Embryonic facial prominence (tissue), 1 donor: ENCODE measurements around the gene CTSD.

Experiments used
- DNase-seq: peaks from one replicate; pipeline ENCODE4 v3.0.0-alpha.2; 2016; ENCODE audit errors: extremely low spot score

CTSD gene

DNA sequence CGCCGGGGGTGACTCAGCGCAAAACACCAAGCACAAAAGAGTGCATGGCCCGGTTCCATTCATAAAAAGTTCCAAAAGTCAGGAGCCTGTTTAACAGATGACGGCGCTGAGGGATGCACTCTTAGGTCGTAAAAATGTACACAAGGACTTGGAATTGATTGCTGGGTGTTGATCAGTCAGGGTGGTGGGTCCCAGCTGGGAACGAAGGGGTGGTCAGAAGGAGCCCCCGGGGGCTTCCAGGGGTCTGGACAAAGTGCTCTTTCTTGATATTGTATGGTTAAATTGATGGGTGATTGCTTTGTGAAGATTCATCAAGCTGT lies 34.1 kb downstream of the CTSD start:
- no peak for DNase-seq

DNA sequence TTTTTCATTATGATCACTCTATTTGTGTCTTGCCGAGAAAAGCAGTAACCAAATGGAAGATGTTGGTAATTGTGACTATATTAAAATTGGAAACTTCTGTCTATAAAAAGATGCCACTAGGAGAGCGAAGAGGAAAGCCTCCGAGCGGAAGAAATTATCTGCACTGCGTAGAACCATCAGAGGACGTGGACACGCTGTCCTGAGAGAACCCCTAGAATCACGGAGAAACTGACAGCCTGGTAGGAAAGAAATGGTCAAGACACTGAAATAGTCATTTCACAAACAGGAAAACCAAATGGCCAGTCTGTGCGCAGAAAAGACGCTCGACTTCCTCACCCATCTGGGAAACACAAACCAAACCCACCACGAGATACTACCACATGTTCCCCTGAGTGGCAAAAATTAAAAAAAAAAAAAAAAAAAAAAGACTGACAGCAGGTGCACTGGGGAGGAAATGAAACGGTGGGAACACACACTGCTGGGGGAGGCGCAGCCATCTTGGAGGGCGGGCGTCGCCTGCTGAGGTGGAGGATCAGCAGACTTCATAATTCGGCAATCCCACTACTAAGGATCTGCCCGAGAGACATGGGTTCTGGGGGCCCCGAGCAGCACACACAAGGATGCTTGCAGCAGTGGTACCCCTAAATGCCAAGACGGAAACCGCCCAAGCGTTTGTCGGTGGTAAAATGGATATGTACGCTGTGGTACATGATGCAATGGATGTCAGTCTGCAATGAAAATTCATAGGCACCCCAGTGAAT lies 34.6 kb downstream of the CTSD start:
- DNase-seq, result no peak

DNA sequence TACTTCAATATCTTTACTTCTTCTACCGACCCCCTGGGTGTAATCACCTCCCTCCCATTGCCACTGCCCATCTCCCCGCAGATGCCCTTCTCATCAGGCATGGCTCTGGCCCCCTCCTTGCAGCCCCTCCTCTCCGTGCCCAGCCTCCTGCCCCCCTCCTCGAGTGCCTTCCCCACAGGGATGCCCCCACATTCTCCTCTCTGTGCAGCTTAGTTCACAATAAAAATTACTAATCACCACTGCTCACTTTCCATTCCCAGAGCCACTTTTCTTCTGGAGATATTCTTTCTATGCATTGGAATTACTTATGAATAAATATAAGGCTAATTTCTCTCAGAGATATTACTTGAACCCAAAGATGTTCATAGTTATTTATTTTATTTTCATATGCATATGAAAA lies 35.4 kb downstream of the CTSD start:
- no peak for DNase-seq

DNA sequence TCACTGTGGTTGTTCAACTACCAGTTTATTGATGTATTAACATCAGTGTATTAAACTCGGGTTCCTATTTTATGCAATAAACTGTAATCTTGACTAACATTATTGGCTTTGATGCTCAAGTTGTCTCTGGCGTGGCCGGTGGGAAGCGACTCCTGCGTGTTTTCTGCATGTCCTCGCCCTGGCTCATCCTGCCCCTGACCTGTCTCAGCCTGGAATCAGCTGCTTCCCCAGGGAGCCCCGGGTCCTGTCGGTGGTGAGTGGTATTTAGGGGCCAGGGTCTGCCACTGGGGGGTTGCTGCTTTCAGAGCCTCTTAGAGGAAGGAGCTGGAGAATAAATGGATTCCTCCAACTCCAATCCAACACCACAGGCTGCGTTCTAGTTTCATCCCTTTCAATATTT lies 35.9 kb downstream of the CTSD start:
- no peak for DNase-seq

DNA sequence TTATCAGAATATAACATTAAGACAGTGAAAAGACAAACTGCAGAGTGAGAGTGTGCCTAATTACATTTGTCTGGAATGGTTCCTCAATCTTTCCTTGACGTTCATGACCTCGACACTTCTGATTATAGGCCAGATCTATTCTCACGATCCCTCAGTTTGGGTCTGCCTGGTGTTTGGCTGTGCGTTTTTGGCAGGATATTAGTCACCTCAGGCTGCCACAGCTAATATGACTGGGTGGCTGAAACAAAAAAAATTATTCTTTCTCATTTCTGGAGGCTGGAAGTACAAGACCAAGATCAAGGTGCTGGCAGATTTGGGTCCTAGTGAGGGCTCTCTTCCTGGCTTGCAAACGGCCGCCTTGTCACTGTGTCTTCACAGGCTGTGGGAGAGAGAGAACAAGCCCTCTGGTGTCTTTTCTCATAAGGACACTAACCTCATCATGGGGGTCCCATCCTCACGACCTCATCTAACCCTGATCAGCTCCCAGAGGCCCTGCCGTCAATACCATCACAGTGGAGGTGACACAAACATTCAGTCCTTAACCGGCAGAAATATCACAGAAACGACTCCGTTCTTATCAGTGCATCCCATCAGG lies 36.5 kb downstream of the CTSD start:
- no peak for DNase-seq

DNA sequence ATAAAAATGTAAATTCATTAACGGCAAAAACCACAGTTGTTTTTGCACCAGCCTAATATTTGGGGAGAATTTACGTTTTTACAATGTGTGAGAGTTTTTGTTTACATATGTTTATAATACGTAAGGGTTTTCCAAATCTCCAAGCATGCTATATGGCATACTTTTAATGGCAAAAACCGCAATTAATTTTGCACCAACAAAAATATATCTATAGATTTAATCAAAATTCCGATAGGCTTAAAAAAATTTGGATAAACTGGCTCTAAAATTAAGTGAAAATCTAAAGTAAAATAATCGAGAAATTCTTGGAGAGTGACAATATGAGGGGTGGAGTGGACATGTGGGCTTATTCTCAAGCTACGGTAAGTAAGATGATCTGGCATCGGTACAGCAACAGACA lies 43.9 kb downstream of the CTSD start:
- no peak for DNase-seq

DNA sequence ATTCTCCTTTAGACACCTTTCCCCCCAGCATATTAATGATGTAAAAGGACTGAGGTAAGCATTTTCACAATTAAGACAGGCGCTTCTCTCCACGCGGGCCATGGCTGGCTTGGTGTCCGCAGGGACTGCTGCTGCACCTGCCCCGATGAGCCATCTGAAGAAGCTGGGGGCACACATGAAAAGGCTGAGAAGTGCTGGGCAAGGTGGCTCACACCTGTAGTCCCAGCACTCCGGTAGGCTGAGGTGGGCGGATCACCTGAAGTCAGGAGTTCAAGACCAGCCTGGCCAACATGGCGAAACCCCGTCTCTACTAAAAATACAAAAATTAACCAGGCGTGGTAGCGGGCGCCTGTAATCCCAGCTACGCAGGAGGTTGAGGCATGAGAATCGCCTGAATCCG lies 45.4 kb downstream of the CTSD start:
- DNase-seq, result no peak

DNA sequence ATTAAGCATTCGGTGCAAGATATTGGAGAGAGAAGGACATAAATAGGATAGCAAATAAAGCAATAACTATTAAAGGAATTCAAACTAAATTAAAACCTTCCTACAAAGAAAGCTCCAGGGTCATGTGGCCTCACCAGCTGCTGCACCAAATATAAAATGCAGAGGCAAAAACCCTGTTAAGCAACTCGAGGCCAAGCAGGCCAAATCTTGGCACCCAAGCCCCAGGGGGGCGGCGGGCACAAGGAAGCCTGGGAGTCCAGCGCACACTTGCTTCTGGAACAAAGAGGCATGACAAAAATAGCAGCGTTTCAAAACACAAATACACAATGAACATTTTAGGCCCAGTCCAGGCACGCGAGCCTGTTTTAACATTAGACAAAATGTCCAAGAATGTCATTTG lies 46.0 kb downstream of the CTSD start:
- no peak for DNase-seq

DNA sequence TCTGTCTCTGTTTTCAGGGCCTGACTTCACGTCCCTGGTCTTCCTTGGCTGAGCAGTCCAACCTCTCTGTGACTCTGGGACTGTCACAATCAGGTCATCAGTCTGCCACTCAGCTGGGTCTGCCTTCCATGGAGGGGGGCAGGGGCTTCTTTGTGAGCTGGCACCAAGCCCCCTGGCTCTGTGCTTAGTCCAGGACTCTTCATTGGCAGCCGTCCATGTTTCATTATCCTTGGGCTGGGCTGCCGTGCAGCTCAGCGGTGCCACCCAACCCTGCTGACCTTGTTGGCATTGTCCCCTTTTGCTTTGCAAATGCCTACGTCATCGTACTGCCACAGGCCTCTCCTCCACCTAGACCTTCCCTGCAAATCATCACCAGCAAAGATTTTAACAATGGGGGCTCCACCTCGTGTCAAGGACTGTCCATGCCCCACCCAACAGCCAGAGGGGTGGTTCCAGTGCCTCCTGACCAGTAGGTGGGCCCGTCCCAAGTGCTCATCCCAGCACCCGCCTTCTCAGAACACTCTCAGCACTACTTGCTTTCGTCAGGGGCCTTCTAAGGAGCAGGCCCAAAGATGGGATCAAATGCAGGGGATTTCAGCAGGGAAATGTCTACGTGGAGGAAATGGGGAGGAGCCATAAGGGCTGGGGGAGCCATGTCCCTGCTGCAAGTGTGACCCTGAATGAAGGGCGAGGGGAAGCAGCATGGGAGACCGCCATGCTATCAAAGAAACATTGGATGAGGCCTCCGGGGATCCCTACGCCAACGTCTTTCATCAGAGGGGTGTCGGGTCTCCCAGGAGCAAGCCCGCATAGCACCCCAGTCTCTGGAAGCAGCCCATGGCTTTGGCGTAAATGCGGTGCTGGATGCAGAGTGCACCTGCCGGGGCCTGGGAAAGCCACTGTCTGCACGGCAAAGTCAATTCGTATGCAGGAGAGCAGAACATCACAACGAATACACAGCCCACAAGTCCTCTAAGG lies 48.5 kb downstream of the CTSD start:
- no peak for DNase-seq

DNA sequence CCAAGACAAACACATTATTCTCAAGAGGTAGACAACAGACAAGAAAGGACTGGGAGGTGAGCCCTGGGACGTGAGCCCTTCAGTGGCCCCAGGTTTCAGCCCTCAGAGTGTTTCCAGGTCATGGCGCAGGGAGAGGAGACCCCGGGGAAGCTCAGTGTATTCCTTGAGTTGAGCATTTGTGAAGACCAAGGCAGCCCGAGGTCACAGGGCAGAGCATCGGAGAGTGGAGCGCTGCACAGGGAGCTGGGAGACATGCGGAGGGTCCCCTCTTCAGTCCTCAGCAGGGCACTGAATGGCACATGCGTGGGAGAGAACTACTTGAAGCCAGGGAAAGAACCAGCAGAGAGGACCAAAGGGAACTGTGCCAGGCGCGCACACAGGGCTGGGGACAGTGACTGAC lies 55.0 kb downstream of the CTSD start:
- DNase-seq, result no peak

DNA sequence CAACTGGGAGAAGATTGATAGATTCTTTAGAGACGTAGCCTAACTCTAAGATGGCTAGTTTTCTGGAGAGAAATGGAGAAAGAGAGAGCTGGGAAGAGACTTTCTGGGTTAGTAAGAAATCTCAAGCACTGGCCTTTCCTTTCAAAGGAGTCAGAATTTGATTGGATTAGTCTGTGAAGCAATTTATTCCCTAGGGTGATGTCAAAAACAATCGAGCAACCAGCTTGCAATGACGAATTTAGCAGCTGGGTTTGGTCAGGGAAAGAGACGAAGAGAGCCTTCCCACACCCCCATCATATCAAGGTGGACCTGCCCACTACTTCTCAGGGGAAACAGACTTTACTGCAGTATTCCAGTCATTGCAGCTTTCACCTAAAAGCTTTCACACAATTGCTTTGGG lies 56.0 kb downstream of the CTSD start:
- no peak for DNase-seq

DNA sequence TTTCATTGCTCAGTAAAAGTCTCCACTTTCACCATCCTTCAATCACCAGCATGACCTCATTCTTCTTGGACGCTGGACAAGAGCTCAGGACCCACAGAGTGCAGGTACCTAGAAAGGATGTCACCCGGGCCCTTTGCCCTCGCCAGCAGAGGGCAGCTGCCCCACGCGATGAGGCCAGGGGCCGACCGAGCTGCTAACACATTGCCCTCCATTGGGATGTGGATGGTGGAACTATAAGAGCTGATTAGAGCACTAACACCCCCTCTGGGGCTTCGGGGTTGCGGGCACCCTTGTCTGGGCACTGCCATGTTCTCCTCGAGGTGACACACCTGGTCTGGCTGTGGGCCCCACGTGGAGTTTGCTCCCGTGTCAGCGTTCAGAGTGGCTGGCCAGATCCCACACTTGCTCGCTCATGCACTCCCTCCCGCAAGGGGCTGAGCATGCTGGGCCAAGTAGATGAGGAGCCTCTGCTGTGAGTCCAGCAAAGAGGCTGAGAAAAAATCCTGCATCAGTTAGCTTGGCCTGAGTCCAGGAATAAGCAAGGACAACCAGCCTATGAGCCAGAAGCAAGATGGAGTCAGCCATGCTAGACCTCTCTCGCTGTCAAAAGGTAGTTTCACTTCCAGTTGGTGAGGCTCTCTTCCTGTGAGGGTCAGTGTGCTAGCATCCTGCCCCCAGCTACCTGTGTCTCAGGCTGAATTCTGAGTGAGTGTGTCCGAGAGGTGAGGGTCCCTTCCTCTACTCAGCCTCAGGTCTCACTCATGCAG lies 56.9 kb downstream of the CTSD start:
- DNase-seq, result no peak

DNA sequence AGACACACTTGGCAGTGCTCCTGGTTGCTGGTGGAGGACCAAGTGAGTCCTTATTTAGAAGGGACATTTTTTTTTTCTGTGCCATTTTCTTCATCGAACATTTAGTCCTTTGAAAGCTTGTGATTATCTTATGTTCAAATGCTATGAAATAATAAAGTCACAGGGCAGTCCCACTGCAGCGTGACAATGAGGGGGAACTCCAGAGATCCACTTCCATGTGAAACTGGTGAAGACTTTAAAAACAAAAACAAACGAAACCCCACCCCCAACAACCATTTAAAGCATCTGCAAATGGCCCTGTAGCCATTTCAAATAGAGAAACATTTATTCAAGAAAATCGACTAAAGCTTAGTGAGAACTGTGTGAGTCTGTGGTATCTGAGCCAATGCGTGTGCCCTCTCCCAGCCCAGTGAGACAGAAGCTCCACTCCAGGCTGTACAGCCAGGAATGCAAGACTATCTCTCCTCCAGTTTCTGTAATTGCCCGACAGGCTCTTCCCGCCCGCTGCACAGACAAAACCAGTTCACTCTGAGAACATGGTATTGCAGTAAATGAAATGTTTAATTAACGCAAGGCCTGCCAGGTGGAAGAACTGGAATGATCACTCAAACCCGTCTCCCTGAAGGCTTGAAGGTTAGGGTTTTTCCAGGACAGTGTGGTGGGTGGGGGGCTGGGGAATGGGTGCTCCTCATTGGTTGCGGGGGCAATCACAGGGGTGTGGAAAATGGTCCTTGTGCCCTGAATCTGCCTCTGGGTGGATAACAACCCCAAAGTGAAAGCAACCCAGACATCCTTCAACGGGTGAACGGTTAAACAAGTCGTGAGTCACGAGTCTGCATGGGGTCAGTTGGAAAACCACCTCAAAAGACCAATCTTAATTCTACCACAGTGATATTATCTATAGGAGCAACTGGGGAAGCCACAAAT lies 58.3 kb downstream of the CTSD start:
- peak; percentile 20 for DNase-seq

DNA sequence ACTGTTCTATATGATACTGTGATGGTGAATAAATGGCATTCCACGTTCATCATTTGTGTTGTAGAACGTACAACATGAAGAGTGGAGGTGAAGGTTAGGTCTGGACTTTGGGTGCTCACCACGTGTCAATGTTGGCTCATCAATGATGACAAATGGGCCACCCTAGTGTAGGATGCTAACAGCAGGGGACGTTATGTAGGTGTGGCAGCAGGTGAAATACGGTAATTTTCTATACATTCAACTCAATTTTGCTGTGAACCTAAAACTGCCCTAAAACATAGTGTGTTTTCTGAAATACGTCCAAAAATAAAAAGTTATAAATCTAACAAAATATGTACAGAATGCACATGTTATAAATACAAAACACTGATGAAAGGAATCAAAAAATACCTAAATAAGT lies 60.6 kb downstream of the CTSD start:
- DNase-seq, result no peak
